NCI-H1436 treated with DMSO at 0.1 percent for 48 hours (cell line): Measurements from ENCODE around the gene GPS1.

ENCODE experiments used
- DNase-seq: peaks from one replicate; lab custom pipeline; 2025; lab: John Stamatoyannopoulos, UW

GPS1 gene

GRCh38 chr17:82103553-82104451 lies 52.1 kb downstream of the GPS1 start:
- DNase-seq = no peak

- no peak for DNase-seq
Observed at GRCh38 chr17:82104797-82105416, 53.2 kb downstream of the GPS1 start.

- no peak for DNase-seq
Observed at GRCh38 chr17:82105417-82105881, 53.8 kb downstream of the GPS1 start.

- no peak for DNase-seq
Observed at GRCh38 chr17:82105882-82106687, 54.4 kb downstream of the GPS1 start.

- no peak for DNase-seq
Observed at GRCh38 chr17:82106688-82107305, 55.1 kb downstream of the GPS1 start.
